ENCODE data around the gene DUSP28.
A peak's percentile ranks its signal among the peaks of the same experiment; 100 is the strongest.

The DUSP28 gene, protein sequence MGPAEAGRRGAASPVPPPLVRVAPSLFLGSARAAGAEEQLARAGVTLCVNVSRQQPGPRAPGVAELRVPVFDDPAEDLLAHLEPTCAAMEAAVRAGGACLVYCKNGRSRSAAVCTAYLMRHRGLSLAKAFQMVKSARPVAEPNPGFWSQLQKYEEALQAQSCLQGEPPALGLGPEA
- total RNA-seq = 1.4 to 10.7 (median 5.7) reads per million in 17 experiments

- peak; percentile 98 to 99 (median 98) for DNase-seq
These were observed at the start of gene DUSP28 for GRCh38 chr2:240560084-240560479. Gene DUSP28, plus strand, starts transcription at chr2:240560357. Its CDS starts 328 bp downstream, at chr2:240560685.

GRCh38 chr2:240510513-240511210 lies 49.5 kb upstream of the DUSP28 start:
- no peak for DNase-seq

DNA sequence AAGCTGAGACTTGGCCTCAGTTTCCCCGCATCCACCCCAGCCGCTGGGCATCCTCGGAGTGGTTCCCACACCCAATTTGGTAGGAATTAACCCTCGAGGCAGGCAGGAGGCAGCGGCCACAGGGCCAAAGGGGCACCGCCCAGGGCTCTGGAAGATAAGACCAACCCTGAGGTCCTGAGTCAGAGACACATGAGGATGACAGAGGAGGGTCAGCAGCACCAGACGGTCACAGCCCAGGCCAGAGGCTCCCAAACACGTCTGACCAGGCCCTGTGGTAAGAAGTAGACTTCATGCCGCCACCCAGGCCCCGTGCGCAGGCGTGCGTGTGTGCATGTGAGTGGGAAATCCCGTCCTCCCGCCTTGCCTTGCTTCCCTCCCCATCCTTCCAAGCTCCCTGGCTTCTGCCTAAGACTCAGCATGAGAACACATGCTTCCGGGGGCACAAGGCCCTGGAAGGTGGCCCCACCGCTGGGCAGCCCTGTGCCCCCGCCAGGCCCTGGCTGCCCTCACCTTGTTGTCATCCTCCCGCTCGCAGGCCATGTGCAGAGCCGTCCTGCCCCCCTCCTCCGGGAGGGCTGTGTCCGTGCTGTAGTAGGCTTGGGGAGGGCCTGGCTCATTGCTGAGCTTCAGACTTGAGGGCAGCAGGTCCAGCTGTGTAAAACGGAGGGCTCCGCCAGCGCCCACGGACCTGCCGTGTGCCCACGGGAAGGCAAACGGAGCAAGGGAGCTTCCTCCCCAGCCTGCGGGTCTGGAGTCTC lies 48.6 kb upstream of the DUSP28 start:
- peak in 2 of 4 experiments; percentile 8 to 18 for DNase-seq

DNA sequence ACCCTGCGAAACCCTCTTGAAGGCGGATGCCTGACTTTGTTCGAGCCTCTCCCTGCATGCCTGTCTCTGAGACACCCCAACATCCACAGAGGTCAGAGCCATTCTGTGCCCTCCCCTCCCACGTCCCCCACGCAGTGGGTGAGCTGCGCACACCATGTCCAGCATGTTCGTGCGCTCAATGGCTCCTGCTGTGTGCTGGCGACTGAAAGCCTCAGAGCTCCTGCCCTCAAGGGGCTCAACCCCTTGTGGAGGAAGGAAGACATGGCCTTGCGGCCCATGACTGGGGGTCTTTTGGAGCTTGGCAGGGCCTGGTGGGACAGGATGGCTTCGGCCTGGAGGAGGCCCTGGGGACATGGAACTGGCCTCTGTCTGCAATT lies 48.1 kb upstream of the DUSP28 start:
- no peak for DNase-seq

DNA sequence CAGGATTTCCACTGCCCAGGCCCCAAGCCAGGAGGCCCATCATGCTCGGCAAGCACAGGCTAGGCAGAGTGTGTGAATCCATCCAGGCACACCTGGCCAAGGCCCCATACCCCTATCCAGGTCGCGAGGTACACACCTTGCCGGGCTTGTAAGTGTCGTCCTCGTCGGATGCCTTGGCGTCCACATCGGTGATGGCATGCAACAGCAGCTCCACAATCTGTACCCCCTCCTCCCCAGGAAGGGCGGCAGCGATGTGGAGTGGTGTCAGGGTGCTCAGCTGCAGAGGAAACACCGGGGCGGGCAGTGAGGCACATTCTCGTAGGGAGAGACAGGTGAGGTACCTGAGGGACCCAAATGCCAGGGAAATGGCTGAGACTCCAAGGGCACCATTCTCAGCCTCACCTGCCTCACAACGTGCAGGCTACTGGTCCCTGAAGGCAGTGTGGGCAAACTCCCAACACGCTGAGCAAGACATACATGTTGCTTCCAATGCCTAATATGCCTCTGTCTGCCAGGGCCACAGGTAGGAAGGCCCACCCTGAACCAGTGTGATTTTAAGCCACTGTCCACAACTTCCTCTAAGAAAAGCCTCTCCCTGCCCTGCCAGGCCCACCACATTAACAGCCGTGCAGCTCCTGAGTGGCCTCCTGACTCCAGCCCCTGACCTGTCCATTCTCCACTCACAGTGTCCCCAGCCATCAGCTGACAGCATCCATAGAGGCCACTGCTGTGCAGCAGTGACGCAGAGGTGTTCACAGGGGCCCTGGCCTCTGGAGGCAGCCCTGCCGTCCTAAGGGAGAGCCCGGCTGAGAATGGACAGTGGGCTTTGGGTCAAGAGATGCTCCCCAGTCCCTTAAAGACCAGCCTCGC lies 47.3 kb upstream of the DUSP28 start:
- DNase-seq = no peak

DNA sequence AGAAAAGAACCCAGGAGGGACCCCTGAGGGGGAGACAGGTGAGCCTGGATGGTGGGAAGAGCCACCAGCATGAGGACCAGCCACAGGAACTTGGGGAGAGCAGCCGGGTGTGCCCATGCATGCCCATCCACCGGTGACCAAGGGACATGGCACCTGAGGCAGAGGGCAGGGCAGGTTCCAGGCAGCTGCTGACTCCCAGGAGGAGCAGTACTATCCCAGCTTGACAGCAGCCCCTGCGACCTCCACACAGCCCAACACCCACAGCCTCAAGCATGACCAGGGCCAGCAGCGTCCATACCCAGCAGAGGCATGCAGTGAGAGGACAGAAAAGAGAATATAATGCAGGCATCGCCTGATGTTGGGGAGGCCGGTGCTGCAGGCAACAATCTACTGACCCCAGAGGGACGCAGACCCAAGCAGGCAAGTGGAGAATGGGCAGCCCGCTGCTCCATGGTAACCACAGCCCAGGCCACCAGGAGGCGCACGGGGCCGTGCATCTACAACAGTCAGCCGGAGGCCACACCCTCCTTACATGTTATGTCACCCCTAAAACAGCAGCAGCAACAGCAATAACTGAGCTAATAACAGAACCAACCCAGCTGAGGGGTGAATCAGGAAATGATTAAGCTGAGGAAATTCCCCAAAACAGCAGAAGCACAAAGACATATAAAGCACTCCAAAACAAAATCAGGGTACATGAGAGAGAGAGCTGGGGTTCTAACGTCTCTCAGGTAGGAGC lies 46.4 kb upstream of the DUSP28 start:
- peak; percentile 94 to 96 (median 96) for DNase-seq

DNA sequence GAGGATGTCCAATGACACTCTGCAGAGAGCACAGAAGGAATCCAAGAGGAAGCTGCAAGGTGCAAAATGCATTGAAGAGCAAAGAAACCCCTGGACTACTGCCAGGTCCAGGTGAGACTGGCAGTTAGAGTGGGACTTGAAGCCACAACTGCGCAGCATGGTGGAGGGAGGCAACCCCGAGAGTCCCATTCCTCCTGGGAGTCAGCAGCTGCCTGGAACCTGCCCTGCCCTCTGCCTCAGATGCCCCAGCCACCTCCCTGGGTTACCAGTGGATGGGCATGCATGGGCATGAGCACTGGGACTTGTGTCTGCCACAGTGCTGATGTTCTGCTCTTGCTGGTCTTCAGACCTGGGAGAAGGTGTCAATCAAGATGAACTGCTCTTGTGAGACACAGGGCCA lies 45.5 kb upstream of the DUSP28 start:
- DNase-seq = no peak

DNA sequence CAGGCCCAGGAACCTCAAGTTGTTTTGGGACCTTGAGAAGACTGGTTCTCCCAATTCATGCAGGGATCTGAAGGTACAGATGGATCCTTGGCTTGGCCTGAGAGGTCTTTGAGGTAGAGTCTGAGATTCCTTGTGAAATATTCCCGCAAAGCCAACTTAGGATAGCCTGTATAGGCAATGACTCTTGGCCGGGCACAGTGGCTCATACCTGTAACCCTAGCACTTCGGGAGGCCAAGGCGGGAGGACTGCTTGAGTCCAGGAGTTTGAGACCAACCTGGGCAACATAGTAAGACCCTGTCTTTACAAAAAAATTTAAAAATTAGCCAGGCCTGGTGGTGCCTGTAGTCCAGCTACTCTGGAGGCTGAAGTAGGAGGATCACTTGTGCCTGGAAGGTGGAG lies 42.8 kb upstream of the DUSP28 start:
- DNase-seq = no peak

DNA sequence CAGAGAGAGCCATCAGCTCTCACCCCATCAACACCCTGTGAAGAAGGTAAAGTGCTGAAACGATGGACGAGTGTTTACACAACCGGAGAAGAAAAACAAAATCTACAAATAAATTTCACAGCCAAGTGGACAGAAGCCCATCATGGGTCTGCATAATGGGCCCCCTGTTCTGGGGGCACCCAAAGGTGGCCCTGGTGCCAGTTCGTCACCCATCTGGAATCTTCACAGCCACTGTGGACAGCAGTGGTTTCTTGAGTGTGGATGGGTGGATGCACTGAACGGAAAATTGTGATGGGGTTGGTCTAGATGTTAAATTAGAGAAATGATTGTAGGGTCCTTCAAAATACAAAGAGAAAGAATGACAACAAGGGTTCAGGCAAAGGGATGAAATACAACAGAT lies 41.2 kb upstream of the DUSP28 start:
- DNase-seq = no peak

DNA sequence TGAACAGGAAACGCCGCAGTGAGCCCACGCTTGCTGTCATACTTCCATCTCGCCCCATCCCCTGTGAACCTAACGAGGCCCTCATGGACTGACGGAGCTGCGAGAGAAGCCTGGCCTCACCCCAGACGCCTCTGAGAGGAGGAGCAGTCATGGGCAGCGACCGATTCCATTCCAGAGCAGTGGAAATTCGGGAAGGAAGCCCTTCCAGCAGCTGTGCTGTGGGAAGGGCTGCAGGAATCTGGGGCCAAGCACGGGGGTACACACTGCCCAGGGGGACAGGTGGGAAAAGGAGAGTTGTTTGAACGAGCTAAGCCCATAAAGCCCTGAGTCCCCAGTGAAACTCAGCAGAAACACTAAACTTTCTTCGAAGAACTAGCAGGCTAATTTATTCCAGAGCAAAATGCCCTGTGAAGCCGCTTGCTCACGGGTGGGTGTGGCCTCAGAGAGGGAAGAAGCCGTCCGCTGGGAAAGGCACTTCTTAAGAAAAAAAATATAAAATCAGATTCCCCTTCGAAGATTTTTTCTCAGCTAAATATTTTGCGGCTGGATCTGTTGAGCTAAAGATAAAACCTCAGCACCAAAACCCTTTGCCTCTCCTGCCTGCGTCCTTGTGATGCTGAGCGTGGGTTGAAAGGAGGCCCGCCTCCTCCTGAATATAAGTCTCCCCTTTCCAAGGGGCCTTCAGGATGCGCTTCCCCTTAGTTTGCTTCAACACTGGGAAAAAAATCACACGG lies 40.6 kb upstream of the DUSP28 start:
- peak in 2 of 4 experiments; percentile 12 to 32 for DNase-seq

DNA sequence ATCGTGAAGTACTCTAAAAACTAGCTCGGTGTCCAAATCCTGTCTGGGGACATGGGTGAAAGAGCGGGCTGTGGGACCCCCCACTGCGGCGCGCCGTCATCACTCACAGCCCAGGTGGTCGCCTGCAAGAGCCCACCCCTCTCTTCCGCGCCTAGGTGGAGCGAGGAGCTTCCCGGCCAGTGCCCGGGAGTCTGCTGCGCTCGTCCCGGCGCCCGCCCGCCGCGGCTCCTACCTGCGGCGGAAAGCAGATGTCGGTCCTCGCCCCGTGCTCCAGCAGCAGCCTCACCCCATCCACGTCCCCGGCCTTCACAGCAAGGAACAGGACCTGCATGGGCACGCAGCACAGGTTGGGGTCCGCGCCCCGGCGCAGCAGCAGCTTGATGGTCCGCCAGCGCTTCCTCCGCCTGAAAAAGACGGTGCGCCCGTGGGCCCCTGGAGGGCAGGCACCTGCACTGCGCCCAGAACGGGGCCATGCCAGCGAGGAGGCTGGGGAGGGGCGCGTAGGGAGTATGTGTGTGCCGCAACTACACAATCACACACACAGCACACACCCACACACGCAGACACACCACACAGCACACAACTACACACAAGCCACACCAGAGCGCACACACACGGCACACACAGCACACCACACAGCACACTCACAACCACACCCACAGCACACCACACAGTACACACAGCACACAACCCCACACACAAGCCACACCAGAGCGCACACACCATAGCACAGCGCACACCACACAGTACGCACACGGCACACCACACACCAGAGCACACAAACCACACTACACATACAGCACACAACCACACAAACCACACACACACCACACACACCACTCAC lies 39.8 kb upstream of the DUSP28 start:
- no peak for DNase-seq

DNA sequence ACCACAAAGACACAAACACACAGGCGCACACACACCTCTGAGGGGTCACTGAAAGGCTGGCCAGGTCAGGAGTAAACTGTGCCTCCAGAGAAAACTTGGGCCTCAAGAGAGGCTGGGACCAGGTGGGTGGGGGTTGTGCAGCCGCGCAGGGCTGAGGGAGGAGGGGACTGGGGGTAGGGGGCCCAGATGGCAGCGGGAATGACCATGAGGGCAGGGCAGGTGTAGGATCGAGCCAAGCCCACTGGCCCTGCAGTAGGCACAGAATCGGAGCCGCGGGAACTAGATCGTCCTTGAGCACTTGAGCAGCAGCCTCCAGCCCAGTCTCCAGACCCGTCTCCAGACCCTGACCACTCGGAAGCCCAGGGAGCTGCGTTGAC lies 39.2 kb upstream of the DUSP28 start:
- no peak for DNase-seq

GRCh38 chr2:240521885-240522284 lies 38.3 kb upstream of the DUSP28 start:
- DNase-seq = peak in 1 of 4 experiments; percentile 10

DNA sequence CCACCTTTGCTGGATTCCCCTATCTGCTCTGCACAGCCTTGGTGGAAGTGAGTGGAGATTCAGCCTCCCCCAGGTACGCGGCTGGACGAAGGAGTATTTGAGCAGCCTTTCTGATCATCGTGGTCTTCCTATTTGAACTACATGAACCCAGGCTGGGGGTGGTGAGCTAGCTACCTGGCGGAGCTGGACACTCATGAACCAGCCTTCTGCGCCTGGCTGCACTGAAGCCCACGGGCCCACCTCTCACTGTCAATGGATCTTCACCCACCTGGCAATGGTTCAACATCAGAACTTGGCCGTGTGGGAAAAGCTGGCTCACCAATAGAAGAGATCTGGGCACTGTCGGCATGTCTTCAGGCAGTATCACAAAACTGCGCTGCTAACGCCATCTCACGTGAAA lies 37.8 kb upstream of the DUSP28 start:
- no peak for DNase-seq

- DNase-seq = no peak
These were observed 36.5 kb upstream of the DUSP28 start for GRCh38 chr2:240523451-240524281.

GRCh38 chr2:240524963-240525718 lies 35.0 kb upstream of the DUSP28 start:
- DNase-seq = no peak

DNA sequence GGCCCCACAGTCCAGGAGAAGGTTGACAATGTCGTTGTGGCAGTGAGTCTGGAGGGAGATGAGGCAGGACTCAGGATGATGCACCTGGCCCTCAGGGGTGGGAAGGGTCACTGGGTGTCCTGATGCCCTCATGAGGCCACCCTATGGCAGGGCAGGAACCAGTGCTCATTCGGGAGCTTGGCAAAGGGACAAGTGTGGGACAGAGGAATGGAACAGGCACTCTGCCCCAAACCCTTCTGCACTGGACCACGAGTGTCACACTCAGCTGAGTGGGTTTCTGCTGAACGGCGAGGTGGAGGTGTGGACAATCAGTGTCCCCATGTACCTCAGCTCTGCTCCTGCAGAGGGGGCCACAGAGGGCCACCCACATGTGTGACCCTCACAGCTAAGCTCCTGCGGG lies 34.4 kb upstream of the DUSP28 start:
- DNase-seq = no peak

DNA sequence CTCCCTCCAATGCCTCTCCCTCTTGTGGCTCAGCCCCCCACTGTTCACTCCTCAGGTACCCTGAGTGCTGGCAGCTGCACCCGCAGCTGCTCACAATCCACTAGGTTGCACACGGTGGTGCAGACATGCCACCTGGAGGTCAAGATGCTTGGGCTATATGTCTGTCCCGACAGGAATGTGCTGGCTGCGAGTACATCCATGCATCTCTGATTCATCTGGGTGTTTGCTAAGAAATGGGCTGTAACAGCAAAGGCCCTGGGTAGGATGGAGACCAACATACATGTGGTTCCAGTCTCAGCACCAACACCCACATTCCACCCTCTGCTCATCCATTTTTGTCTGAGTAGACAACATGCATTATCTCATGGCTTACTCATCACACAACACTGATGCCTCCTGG lies 33.6 kb upstream of the DUSP28 start:
- DNase-seq = no peak

All from suppressor macrophage (primary cell).